Stimulated activated CD8-positive, alpha-beta memory T cell treated with anti-CD3 and anti-CD28 coated beads, Interleukin-4, amount 100 ng/mL, for 24 hours (primary cell): ENCODE results near the gene ANO2.

ENCODE experiments used
- DNase-seq: peaks from one replicate; pipeline ENCODE4 v3.0.0-alpha.2; 2020; ENCODE audit warnings: low read depth

Gene ANO2

DNA sequence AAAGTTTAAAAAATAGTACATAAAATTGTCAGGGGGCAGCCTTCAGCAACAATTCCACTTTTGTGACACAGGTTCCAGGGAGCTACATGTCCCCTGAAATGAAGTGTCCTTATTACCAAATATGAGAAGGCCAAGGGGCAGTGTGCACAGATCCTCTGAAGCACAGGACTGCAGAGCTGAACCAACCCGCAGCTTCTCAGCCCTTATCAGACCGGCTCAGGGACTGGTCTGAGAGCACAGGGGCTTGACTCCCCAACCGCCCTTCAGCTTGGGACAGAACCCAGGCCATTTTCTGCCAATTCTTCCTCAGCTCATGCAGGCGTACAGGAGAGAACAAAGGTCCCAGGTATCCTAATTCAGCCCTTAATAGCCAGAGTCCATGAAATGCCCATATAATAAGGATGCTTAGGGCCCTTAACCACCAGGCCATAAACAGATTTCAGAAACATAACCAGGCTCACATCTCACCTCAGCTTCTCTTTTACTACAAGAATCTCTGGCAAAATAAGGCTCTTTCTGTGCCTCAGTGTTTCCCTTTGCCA lies 221.3 kb downstream of the ANO2 start:
- no peak for DNase-seq

- DNase-seq: no peak
Measured at GRCh38 chr12:5723071-5723470, 222.0 kb downstream of the ANO2 start.

DNA sequence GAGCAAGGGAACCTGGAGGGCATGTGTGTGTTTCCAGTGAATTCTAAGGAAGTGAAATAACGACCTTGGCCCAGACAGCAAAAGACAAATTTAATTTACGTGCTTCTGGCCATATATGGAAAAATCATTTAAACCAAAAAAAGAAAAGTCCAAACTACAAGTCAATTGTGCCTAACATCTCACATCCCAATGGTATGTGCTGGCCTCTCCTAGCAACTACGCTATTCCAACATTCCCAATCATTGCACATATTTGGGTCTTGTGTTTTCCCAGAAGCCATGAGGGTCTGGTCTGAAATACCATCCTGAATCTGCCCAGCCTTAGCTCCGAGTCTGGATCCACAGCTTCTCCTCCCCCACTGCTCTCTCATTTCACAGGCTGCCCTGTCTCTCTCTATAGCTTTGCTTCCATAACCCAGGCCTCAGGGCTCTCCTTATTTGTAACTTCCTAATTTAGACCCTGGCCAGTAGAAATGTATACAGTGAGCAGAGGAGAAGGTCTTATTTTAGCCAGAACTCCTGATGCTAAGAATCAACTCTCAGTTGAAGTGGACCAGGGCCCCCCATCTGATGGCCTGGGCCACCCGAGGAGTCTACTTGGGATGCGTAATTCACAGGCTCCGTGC lies 224.6 kb downstream of the ANO2 start:
- no peak for DNase-seq

- no peak for DNase-seq
Measured at GRCh38 chr12:5718680-5719079, 226.4 kb downstream of the ANO2 start.

- DNase-seq: no peak
Measured at GRCh38 chr12:5718073-5718472, 227.0 kb downstream of the ANO2 start.

DNA sequence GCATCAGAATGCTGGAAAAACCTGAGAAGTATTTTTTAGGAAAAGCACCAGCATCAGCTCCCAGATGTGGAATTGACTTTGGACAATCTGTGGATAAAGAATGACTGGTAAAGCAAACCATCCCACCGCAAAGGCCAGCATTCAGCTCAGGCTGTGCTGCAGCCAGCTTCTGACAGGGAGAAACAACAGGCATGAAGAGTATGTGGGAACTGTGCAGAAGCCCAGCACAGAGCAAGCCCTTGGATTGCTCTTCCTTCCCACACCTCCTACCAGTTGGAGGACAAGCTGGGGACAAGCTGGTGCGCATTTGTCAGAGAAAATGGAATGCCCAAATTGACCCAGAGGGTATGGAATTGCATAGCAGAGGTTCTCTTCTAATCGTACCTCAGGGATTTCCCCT lies 228.1 kb downstream of the ANO2 start:
- no peak for DNase-seq

DNA sequence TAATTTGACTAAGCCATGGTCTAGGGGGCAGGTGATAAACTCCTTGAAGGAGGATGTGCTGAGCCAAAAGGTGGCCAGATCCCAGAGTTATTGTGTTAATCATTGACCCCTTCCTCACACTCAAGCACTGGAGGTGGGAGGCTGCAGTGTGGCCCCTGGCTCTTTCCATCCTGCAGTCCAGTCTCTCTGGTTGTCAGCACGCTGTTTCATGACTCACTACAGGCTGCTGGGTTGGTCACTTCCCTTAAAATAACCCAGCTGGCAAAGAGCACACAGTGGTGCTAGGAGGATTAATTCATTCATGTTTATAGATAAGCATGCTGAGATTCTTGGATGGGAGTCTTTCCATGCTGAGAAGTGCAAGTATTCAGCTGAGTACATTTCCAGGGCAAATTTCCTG lies 228.9 kb downstream of the ANO2 start:
- no peak for DNase-seq

DNA sequence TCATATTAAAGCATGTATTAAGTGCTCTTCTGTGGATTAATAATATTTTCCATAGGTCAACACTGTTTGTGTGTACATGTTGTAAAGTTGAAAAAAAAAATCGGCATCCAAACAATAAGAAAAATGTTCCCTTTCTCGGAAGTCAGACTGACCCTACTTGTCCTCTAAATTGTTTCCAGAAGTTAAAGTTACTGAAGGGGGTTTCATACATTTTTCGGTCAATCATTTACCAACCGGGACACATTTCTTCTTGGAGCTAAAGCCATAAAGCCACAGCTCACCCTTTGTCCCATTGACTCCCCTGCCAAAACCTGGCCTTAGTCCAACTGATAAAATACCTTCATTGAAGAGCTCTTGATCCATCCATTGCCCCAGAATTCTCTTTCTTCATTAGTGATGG lies 230.0 kb downstream of the ANO2 start:
- no peak for DNase-seq

GRCh38 chr12:5713599-5714081 lies 231.4 kb downstream of the ANO2 start:
- DNase-seq: no peak

DNA sequence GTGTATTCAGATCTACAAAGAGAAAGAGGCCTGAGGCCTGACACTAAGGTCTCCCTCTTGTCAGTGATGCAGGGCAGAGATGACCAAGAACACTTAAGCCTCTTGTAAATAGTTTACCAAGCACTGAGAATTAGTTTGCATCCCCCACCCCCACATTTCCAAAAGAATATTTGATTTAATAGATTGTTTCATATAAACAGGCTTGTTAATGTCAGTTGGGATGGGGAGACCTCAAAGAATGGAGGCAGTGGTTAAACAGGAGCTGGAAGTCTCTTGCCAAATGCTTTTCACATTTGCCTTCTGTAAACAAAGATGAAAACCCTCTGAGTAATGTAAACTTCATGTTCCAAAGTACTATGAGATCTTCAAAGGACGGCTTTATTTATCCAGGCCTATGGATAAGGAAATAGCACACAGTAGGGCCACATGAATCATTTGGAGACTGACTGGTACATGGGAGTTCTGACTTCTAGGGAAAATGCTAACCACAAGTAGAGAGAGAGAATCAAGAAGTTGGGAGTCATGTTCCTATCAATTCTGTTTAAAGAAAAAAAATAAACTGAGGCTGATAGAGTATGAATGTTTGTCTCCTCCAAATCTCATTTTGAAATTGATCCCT lies 234.7 kb downstream of the ANO2 start:
- DNase-seq: no peak

- DNase-seq: no peak
Measured at GRCh38 chr12:5708371-5708770, 236.7 kb downstream of the ANO2 start.

DNA sequence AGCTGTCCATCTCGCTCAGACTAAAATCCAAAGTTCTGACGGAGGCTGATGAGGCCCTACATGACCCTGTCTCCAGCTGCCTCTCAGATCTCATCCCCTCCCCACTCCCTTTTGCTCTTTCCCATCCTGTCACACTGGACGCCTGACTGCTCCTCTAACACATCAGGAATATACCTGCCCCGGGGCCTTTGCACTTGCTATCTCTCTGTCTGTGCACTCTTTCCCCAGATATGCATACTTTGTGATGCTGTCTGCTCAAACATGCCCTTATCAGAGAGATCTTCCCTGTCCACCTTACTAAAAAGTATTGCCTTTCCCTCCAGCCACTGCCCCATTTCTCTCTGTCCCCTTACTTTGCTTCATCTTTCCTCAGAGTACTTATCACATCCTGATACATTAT lies 238.8 kb downstream of the ANO2 start:
- no peak for DNase-seq

DNA sequence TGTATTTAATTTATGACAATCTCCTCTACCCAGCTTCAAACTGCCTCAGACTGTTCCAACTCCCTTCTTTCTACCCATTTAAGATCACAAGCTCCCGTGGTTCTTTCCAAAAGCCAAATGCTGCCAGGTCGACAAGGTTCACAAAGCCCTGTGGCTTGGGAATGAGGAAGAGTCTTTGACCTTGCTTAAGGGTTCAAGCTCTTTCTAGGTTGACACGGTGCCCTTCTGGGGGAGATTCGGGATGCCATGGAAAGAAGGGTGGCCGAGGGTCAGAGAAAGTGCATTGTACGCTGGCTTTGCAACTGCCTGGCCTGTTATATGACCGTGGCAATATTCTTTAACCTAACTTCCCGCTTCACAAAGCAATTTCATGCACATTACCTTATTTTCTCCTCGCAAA lies 239.3 kb downstream of the ANO2 start:
- no peak for DNase-seq

GRCh38 chr12:5694759-5695409 lies 250.2 kb downstream of the ANO2 start:
- DNase-seq: no peak

DNA sequence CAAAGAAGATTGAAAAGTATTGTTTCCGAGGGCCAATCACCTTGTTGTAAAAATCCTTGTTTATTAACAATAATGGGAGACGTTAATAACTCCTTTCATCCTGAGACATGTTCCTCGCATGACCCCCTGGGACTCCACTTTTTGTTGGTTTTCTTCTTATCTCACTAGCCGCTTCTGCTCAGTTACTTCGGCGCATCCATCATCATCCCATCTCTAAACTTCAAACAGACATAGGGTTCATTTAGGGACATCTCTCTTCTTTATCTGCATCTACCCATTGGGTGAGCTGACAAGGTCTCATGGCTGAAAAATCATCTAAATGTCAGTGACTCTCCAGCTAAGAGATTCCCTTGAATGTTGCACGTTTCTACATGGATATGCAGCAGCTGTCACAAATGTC lies 252.2 kb downstream of the ANO2 start:
- DNase-seq: no peak

DNA sequence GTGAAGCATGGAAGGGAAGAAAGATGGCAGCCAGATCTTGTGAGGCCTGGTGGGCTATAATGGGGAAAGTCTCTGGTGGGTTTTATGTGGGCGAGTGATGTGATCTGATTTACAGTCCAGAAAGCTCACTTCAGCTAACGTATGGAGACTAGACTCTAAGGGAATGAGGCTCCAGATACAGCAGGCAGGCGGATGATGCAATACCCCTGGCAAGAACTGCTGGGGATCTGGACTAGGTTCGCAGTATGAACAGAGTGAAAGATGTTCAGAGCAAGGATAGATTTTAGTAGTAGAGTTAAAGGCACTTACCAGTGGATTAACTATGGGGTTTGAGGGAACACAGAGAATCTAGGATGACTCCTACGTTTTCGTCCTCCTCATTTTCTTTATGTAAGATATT lies 253.1 kb downstream of the ANO2 start:
- no peak for DNase-seq

GRCh38 chr12:5690240-5690639 lies 254.8 kb downstream of the ANO2 start:
- DNase-seq: no peak

DNA sequence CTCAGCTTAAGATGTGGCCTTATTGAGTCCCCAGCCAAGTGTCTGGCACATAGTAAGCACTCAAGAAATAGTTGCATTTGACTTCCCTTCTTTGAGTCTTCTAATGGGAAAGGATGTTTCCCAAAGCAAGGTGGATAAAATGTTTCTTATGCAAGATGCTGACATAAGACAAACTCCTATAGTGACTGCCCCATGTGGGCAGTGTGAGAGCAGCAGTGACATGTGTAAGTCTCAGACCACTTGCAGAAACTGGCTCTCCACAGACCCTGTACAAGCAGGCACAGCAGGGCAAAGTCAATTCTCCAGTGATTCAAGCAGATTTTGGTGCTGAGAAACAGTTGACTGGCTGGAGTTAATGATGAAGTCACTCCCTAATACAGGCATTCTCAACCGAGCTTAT lies 255.3 kb downstream of the ANO2 start:
- no peak for DNase-seq

GRCh38 chr12:5688226-5688625 lies 256.8 kb downstream of the ANO2 start:
- DNase-seq: no peak

GRCh38 chr12:5685935-5686334 lies 259.1 kb downstream of the ANO2 start:
- DNase-seq: no peak

GRCh38 chr12:5684989-5685388 lies 260.1 kb downstream of the ANO2 start:
- no peak for DNase-seq

DNA sequence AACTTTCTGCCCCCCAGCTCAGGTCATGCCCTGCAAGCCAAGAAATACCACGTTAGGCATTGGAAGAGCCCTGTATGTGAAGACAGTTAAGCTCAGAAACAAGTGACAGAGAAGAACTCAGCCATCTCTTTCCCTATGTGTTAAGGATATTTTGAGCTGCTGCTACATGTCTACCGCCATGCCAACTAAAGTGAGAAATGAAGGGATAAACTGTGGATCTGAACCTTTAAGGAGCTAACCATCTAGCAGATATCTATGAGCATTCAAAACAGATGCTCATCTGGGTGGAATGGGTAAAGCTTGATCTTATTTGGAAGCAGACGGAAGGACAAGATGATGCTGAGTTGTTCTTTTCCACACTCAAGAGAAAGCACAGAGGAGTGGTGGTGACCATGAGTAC lies 262.5 kb downstream of the ANO2 start:
- no peak for DNase-seq

- DNase-seq: no peak
Measured at GRCh38 chr12:5678176-5678575, 266.9 kb downstream of the ANO2 start.
